ENCODE measurements around the gene SAMD9.

- TF ChIP-seq CTCF (conservative IDR thresholded peaks at IDR 0.05; ENCODE audit: low read length) (no peak), EZH2phosphoT487 (IDR thresholded peaks at IDR 0.05; ENCODE audit: borderline replicate concordance, low read depth, low read length) (no peak)
These were observed 64.4 kb downstream of the SAMD9 start for GRCh38 chr7:93053209-93053948.
